Measurements from ENCODE around the gene MOSPD2.

The MOSPD2 gene

DNA sequence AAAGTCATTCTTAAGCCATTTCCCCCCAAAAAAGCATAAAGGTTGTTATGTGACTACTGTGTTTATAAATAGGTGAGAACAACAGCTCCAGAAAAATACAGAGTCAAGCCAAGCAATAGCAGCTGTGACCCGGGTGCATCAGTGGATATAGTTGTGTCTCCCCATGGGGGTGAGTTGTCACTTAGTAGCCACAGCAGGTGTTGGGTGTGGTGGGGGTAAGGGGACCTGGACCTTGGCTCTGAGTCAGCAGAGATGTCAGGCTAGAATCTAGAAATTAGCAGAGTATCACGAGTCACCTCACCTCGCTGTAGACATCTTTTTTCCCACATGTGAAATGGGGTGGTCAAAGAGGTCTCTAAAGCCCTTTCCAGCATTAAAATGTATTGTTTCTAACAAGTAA, 42.4 kb downstream of the MOSPD2 start:
- no peak for DNase-seq (ENCODE audit: low read depth in 2 of 2)

DNA sequence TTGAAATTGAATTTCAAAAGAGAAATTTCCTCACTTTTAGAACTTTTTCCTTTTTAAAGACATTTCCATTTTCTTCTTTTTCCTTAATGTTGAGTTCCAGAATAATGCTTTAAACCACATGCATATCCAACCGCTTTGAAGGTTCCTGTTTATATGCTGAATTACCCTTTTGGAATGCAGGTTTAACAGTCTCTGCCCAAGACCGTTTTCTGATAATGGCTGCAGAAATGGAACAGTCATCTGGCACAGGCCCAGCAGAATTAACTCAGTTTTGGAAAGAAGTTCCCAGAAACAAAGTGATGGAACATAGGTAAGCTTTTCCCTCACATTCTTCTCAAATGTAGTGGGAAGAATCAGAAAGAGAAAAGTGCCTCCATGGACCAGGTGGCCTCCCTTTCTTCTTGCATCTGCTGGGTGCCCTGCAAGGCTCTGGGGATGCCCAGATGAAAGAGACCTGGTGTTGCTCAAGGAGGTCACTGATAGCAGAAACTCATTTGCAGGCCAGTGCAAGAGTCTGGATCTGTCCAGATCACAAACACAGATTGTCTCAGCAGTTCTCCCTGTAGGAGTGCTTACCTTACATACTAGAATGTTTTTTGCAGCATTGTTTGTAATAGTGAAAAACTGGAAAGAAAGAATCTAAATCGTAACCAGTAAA, 42.9 kb downstream of the MOSPD2 start:
- DNase-seq (ENCODE audit: low read depth in 2 of 2), result no peak

DNA sequence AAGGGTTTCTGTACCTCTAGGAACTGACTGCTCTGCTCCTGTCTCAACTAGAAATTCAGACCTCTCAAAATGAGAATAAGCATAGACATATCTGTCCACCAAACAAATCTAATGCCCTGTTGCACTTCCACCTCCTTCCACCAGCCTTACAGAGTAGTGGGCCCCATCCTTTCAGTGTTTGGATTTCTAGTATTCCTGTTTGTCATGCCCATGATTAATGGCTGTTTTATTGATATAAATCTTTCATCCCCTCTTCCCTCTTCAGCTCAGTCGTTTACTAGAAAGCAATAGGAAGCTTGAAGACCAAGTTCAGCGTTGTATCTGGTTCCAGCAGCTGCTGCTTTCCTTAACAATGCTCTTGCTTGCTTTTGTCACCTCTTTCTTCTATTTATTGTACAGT, 46.2 kb downstream of the MOSPD2 start:
- no peak for DNase-seq (ENCODE audit: low read depth in 2 of 2)

GRCh38 chrX:14920196-14920595, 47.0 kb downstream of the MOSPD2 start:
- no peak for DNase-seq (ENCODE audit: low read depth in 2 of 2)

GRCh38 chrX:14922437-14922836, 49.2 kb downstream of the MOSPD2 start:
- no peak for DNase-seq (ENCODE audit: low read depth in 2 of 2)

DNA sequence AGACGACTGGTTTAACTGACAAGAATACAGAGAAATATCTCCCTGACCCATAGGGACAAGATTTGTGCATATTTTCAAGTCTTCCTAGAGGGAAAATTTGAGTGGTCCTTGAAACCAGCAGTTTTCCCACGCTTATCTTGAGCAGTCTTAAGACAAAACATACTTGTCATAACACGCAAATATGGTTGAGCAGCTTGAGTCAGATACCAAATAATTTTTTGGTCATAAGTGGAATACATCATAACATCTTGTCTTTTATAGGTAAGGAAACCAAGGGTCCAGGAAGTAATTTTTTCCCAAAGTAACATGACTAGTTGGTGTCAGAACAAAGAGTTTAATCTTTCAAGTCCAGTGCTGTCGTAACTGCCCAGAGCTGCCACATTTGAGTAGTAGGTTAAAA, 50.5 kb downstream of the MOSPD2 start:
- no peak for DNase-seq (ENCODE audit: low read depth in 2 of 2)

DNA sequence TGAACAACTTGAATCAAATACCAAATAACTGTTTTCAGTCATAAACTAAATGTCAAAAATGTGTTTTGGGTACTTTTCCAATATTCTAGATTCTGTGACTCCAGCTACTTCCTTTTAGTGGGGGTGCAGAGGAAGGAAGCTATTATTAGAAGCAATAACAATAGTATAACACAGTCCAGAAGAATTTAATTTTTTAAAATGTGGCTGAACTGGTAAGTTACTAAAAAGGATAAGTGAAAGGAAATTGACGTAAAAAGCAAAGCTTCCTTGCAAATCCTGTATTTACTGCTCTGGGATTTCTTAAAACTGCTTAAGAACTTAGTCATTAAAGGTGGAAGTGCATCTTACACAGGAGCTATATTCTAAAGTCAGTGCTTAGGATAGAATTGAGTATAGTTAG, 53.2 kb downstream of the MOSPD2 start:
- no peak for DNase-seq (ENCODE audit: low read depth in 2 of 2)

- no peak for DNase-seq (ENCODE audit: low read depth in 2 of 2)
Observed at GRCh38 chrX:14927401-14927800, 54.2 kb downstream of the MOSPD2 start.

- DNase-seq (ENCODE audit: low read depth in 2 of 2), result no peak
Observed at GRCh38 chrX:14930663-14931062, 57.4 kb downstream of the MOSPD2 start.

DNA sequence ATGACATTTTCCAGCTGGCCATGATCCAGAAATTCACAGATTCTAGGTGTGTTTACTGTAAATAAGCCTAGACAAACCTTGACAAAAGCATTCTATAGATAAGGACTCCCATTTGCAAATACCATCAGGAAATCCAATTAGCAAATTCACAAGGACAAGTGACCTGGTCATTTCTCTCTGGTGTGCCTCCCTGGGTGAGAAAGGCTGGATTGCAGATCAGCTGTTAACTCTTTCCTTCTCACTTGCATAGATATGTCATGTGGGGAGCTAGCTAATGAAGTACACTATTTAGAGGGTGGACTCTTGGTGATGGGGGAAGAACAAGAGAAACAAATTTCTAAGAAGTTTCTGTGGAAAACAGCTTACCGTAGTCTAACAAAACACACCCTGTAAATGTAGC, 58.9 kb downstream of the MOSPD2 start:
- no peak for DNase-seq (ENCODE audit: low read depth in 2 of 2)

- no peak for DNase-seq (ENCODE audit: low read depth in 2 of 2)
Observed at GRCh38 chrX:14934423-14934822, 61.2 kb downstream of the MOSPD2 start.

GRCh38 chrX:14936561-14936960, 63.3 kb downstream of the MOSPD2 start:
- no peak for DNase-seq (ENCODE audit: low read depth in 2 of 2)

GRCh38 chrX:14939644-14940043, 66.4 kb downstream of the MOSPD2 start:
- DNase-seq (ENCODE audit: low read depth in 2 of 2), result no peak

DNA sequence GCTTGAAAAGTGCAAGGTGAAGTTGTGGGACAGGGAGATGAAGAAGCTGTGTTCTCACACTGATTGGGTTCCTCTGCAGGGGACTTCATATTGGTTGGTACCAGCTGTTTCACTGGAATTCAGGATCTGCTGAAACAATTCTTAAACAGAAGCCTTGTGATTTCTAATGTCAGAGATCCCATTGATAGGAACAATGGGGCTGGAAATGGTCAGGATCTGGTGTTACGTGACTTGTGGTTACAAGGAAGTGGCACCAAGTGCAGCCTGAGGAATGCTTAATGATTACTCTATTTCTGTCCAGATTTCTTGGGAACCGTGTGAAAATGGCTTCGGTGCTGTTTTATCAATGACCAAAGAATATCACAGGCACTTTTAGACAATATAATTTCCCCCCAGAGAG, 68.1 kb downstream of the MOSPD2 start:
- no peak for DNase-seq (ENCODE audit: low read depth in 2 of 2)

- DNase-seq (ENCODE audit: low read depth in 2 of 2), result no peak
Observed at GRCh38 chrX:14942341-14942740, 69.1 kb downstream of the MOSPD2 start.

GRCh38 chrX:14943962-14944361, 70.7 kb downstream of the MOSPD2 start:
- no peak for DNase-seq (ENCODE audit: low read depth in 2 of 2)

DNA sequence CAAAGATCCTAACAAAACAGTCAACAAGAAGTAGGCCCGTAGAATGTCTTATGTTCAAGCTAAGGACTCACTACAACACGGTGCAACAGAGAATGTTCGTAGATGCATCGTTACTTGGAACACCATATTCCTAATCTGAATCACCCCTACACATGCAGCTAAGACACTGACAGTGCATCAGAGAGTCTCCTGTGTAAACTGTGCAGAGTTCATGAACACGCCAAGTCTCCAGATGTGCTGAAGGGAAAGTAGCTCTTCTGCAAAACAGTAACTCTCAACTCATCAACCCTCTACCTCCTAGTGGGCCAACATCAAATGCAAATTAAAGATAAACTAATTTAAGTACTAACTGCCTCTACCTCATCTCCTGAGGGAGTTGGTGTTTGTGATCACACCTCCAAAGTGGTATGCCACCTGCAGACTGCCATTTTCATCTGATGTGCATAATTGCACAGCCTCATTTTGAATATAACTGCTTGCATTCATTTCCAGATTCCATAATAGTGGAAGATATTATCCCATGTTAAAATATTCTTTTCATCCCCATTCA, 73.5 kb downstream of the MOSPD2 start:
- DNase-seq (ENCODE audit: low read depth in 2 of 2), result no peak

- no peak for DNase-seq (ENCODE audit: low read depth in 2 of 2)
Observed at GRCh38 chrX:14948691-14949090, 75.5 kb downstream of the MOSPD2 start.

- DNase-seq (ENCODE audit: low read depth in 2 of 2), result no peak
Observed at GRCh38 chrX:14956813-14957582, 83.8 kb downstream of the MOSPD2 start.

GRCh38 chrX:14963447-14964236, 90.4 kb downstream of the MOSPD2 start:
- no peak for DNase-seq (ENCODE audit: low read depth in 2 of 2)

DNA sequence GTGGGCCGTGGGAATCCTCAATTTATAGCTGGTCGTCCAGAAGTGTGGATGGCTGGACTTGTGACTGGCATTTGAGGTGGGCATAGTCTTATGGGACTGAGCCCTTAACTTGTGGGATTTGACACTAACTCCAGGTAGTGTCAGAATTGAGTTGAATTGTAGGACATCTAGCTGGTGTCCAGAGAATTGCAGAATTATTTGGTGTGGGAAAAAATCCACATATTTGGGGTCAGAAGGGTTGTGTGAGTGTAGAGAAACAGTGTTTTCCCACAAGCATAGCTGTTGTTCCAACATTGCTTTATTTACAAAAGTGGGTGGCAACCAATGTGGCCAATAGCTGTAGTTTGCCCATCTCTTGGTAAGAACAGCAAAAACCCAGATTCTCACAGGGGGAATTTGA, 91.3 kb downstream of the MOSPD2 start:
- DNase-seq (ENCODE audit: low read depth in 2 of 2), result no peak

Measured in stimulated activated CD8-positive, alpha-beta memory T cell treated with anti-CD3 and anti-CD28 coated beads, Interleukin-7, amount 100 ng/mL, for 4 hours (primary cell).